GM23248 (cell line): ENCODE results near the gene ATP8A2. TPM values are rescaled to one million over a fixed set of nuclear protein-coding genes. Genes with fewer than 3 reads are reported as not detected.
A peak's percentile ranks its signal among the peaks of the same experiment; 100 is the strongest.

ENCODE experiments used
- DNase-seq: peaks from one replicate; pipeline ENCODE4 v3.0.0-alpha.2; 2015
- H2AFZ ChIP-seq: fragments of 200-600 bp; sonication (generic); 2 replicates; pipeline ENCODE4 v1.6.1; 2016; ENCODE audit warnings: antibody characterized with exemption
- H3F3A ChIP-seq: fragments of 200-600 bp; sonication (generic); 2 replicates; pipeline ENCODE4 v1.6.1; 2016; ENCODE audit warnings: mild to moderate bottlenecking, antibody characterized with exemption, mixed run types; ENCODE audit not compliant: insufficient read depth
- H3K27ac ChIP-seq: fragments of 200-600 bp; sonication (generic); 2 replicates; pipeline ENCODE4 v1.5.1; 2016; ENCODE audit warnings: mild to moderate bottlenecking
- H3K27me3 ChIP-seq: fragments of 200-600 bp; sonication (generic); replicated peaks from 2 replicates; pipeline ENCODE4 v1.6.1; 2016; ENCODE audit warnings: mild to moderate bottlenecking; ENCODE audit not compliant: insufficient read depth
- H3K36me3 ChIP-seq: fragments of 200-600 bp; sonication (generic); 2 replicates; pipeline ENCODE4 v1.6.1; 2016; ENCODE audit warnings: low read depth, mild to moderate bottlenecking
- H3K4me1 ChIP-seq: fragments of 200-600 bp; sonication (generic); 2 replicates; pipeline ENCODE4 v1.6.1; 2016; ENCODE audit warnings: mild to moderate bottlenecking; ENCODE audit not compliant: insufficient read depth
- H3K4me2 ChIP-seq: fragments of 200-600 bp; sonication (generic); one replicate; pipeline ENCODE4 v1.6.1; 2016; ENCODE audit warnings: mild to moderate bottlenecking; ENCODE audit not compliant: unreplicated experiment
- H3K4me3 ChIP-seq: fragments of 200-600 bp; sonication (generic); 2 replicates; pipeline ENCODE4 v1.5.1; 2016; ENCODE audit warnings: mild to moderate bottlenecking
- H3K79me2 ChIP-seq: fragments of 200-600 bp; sonication (generic); 2 replicates; pipeline ENCODE4 v1.6.1; 2016; ENCODE audit warnings: mild to moderate bottlenecking; ENCODE audit not compliant: insufficient read depth
- H3K9ac ChIP-seq: fragments of 200-600 bp; sonication (generic); 2 replicates; pipeline ENCODE4 v1.6.1; 2016; ENCODE audit warnings: mild to moderate bottlenecking
- H3K9me2 ChIP-seq: fragments of 200-600 bp; sonication (generic); 2 replicates; pipeline ENCODE4 v1.6.1; 2016; ENCODE audit warnings: mixed run types, mild to moderate bottlenecking, moderate library complexity; ENCODE audit not compliant: insufficient read depth
- H3K9me3 ChIP-seq: fragments of 200-600 bp; sonication (generic); one replicate; pipeline ENCODE4 v1.6.1; 2017; ENCODE audit warnings: low read depth
- H4K20me1 ChIP-seq: fragments of 200-600 bp; sonication (generic); 2 replicates; pipeline ENCODE4 v1.6.0; 2016; ENCODE audit not compliant: insufficient read depth
- EZH2 ChIP-seq: fragments of 200-600 bp; sonication (generic); IDR thresholded peaks from 2 replicates; pipeline ENCODE4 v1.6.1; 2018; ENCODE audit warnings: antibody characterized with exemption, mild to moderate bottlenecking; ENCODE audit not compliant: insufficient read depth, poor library complexity, severe bottlenecking
- EZH2phosphoT487 ChIP-seq: fragments of 200-600 bp; sonication (generic); IDR thresholded peaks from 2 replicates; pipeline ENCODE4 v1.6.1; 2018; ENCODE audit warnings: antibody characterized with exemption, moderate library complexity, mild to moderate bottlenecking, low read depth; ENCODE audit not compliant: insufficient read depth
- WGBS, 2 experiments: methylation state at CpG; one replicate each; pipeline ENCODE4 v1.1.6; 2015 to 2017; ENCODE audit warnings: low lambda C conversion rate in 2 of 2, low coverage in 1 of 2; ENCODE audit errors: missing lambda C conversion rate in 2 of 2; 5-methylcytosine and 5-hydroxymethylcytosine counted together
- in situ Hi-C: fragments of 300-500 bp; cut with MboI; formaldehyde crosslinking; loops from 2 replicates; pipeline ENCODE4 v1.15.0; 2020
- polyA plus RNA-seq: library from polyadenylated mRNA; unstranded; fragments of >200 nt; fragmentation: Nextera tagmentation; extraction: Ambion mirVana; gene quantifications from 2 replicates; pipeline ENCODE4 v1.2.1, GENCODE V29; 2016
- total RNA-seq: library from RNA; depleted of rRNA; stranded (reverse); fragments of >200 nt; shearing (Covaris generic); gene quantifications from 2 replicates; pipeline ENCODE4 v1.2.3, GENCODE V29; 2014

The ATP8A2 gene
- total and polyA plus RNA-seq, 2 experiments from 2014 or later: under 0.01 to 0.05 TPM

DNA sequence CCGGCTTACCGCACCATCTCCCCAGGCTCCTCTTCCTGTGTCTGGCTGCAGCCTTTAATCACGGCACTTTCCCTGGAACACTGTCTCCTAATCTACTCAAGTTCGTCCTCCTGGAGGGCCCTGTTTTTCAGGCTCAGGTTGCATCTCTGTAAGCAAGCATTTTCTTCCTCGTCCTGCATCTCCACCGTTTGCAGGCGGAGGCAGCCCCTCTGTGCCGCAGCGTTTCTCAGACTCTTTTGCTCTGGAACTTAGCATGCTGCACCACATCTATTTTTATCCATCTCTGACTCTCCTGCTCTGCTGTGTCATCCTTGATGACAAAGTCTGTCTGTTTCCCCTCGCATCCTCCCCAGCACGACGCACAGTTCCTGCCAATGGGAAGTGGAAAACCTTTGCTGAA is 117.5 kb downstream of the ATP8A2 start:
- in situ Hi-C loops: no loop called here
- H4K20me1 ChIP-seq: no peaks in the 10 kb centered on the region
- no peaks in the 10 kb centered on the region for H3K9me2 ChIP-seq
- H3K27me3 ChIP-seq: no peaks in the 10 kb centered on the region; the same call in 1 of the 2 replicates
- H3F3A ChIP-seq: no peaks in the 10 kb centered on the region
- no peak overlapping the region for H3K4me3 ChIP-seq
- H3K9me3 ChIP-seq: no peaks in the 10 kb centered on the region
- WGBS, 2 experiments: 13 to 19% methylated on average over 12 of the region's 12 CpGs
- H2AFZ ChIP-seq: no peak overlapping the region
- no peak overlapping the region for H3K4me2 ChIP-seq
- H3K27ac ChIP-seq: no peak overlapping the region
- DNase-seq: peak; percentile 4
- no peak overlapping the region for H3K9ac ChIP-seq
- no peaks in the 10 kb centered on the region for H3K79me2 ChIP-seq
- no peak for TF ChIP-seq EZH2
- no peak for TF ChIP-seq EZH2phosphoT487
- H3K4me1 ChIP-seq: no peaks in the 10 kb centered on the region
- no peaks in the 10 kb centered on the region for H3K36me3 ChIP-seq

DNA sequence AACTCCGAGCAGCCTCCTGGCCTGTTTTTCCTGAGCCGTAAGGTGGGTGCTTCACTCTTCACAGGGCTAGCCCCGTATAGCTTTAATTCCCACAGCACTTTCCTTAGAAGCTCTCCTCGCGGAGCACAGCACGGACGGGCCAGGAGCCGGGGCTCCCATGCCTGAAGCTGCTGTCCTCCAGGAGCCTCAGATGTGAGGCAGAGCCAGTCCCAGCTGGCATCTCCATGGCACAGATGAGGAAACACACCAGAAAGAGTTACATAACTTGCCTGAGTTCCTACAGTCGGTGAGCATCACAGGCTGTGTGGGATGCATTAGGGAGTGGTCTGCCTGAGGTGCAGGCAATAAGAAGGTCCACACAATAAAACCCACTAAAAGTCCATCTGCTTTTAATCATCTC is 118.5 kb downstream of the ATP8A2 start:
- H3K9me3 ChIP-seq: no peaks in the 10 kb centered on the region
- no peaks in the 10 kb centered on the region for H3K4me1 ChIP-seq
- DNase-seq: no peak
- no peaks in the 10 kb centered on the region; the same call in 1 of the 2 replicates for H3K27me3 ChIP-seq
- no peaks in the 10 kb centered on the region for H3F3A ChIP-seq
- WGBS, 2 experiments: 38% methylated on average over 9 of the region's 9 CpGs
- H3K36me3 ChIP-seq: no peaks in the 10 kb centered on the region
- no peak overlapping the region for H3K4me2 ChIP-seq
- no peaks in the 10 kb centered on the region for H3K9me2 ChIP-seq
- H3K4me3 ChIP-seq: no peak overlapping the region
- no peaks in the 10 kb centered on the region for H3K79me2 ChIP-seq
- no peak overlapping the region for H3K27ac ChIP-seq
- H4K20me1 ChIP-seq: no peaks in the 10 kb centered on the region
- no peak overlapping the region for H2AFZ ChIP-seq
- in situ Hi-C loops: no loop called here
- TF ChIP-seq EZH2 (no peak), EZH2phosphoT487 (no peak)
- H3K9ac ChIP-seq: no peak overlapping the region

DNA sequence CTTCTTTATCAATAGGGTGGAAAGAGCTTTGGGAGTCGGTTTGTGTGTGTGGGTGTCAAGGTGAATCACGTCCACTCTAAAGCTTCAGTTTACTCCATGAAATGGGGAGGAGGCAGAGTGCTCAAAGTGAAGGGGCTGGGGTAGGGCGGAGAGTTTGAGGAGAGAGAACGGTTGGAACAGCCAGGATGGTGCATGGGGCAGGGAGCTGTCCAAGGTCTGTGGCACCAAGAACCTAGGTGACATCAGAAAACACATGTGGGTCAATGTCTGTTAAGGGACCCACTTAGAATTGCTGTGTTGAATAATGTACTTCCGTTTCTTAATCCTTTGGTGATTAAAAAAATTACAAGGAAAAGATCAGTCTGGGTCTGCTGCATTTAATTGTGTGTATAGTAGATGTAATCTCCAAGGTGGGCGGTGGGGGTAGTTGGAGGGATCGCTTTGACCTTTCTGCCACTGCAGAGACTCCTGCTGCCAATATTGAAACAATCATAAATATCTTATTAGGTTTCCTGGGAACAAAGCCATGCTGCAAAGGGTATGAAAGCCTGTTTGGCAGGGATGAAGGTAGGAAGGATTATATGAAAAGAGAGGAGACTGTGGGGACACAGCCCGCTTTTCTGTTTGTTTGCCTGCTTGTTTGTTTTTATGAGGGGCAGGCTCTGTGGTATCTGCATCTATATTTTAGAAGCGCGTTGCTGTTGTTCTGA is 122.3 kb downstream of the ATP8A2 start:
- Histone ChIP-seq H3K4me1 (no peaks in the 10 kb centered on the region), H3F3A (no peaks in the 10 kb centered on the region), H3K4me3 (no peak overlapping the region), H3K27me3 (no peaks in the 10 kb centered on the region), H3K9ac (no peak overlapping the region), H3K79me2 (no peaks in the 10 kb centered on the region), H4K20me1 (no peaks in the 10 kb centered on the region), H3K36me3 (no peaks in the 10 kb centered on the region), H3K4me2 (no peak overlapping the region), H3K9me2 (no peaks in the 10 kb centered on the region), H2AFZ (no peak overlapping the region), H3K9me3 (no peaks in the 10 kb centered on the region), H3K27ac (no peak overlapping the region)
- no peak for TF ChIP-seq EZH2
- no peak for TF ChIP-seq EZH2phosphoT487
- in situ Hi-C loops: no loop called here
- DNase-seq: no peak
- 19 to 20% methylated on average over 10 of the region's 10 CpGs for WGBS, 2 experiments

DNA sequence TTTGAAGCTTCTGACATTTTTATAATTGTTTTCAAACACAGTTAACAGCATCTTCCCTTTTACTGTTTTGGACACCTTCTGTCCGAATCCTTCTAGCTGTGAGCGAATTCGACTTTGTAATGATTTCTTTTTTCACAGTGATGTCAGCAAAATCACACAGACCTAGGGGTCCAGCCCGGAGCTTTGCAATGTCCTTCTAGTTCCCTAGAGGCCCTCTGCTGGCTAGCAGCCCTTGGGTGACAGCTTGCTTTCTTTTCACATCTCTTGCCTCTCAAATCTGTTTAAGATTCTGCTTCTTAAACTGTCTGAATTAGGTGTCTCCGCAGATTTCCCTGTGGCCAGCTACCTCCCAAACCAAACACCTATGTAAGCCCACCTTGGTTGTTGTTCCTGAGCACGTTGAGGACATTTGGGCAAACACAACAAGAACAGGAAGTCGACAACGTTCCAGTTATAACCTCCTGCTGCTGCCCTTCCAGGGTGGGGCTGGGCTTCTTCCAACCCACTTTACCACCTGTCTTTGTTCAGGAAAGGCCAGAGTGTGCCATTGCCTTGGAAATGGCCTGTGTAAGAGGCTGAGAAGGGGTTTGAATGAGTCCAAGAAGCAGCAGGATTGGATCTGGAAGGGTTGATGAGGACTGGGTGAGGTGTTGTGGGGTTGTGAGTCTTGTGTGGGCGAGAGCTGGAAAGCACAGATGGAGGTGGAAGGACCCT is 123.1 kb downstream of the ATP8A2 start:
- H3K9me3 ChIP-seq: no peaks in the 10 kb centered on the region

More for the DNA sequence above, 123.1 kb downstream of the ATP8A2 start:
- H4K20me1 ChIP-seq: no peaks in the 10 kb centered on the region
- H3F3A ChIP-seq: no peaks in the 10 kb centered on the region
- H3K4me3 ChIP-seq: no peak overlapping the region
- H3K4me1 ChIP-seq: no peaks in the 10 kb centered on the region
- in situ Hi-C loops: no loop called here
- H3K79me2 ChIP-seq: no peaks in the 10 kb centered on the region
- TF ChIP-seq EZH2: no peak
- no peak overlapping the region for H3K9ac ChIP-seq
- no peaks in the 10 kb centered on the region for H3K36me3 ChIP-seq
- no peak overlapping the region for H2AFZ ChIP-seq
- no peak for DNase-seq
- 20 to 25% methylated on average over 9 of the region's 9 CpGs for WGBS, 2 experiments
- no peaks in the 10 kb centered on the region for H3K9me2 ChIP-seq
- no peak overlapping the region for H3K4me2 ChIP-seq
- H3K27me3 ChIP-seq: no peaks in the 10 kb centered on the region
- H3K27ac ChIP-seq: no peak overlapping the region
